ENCODE measurements around the gene CDH4.
"Not testable (repeated sequence)": the region's sequence is repeated elsewhere in the genome, so short reads cannot be mapped to it uniquely, and the experiment has no call there.

Gene CDH4

DNA sequence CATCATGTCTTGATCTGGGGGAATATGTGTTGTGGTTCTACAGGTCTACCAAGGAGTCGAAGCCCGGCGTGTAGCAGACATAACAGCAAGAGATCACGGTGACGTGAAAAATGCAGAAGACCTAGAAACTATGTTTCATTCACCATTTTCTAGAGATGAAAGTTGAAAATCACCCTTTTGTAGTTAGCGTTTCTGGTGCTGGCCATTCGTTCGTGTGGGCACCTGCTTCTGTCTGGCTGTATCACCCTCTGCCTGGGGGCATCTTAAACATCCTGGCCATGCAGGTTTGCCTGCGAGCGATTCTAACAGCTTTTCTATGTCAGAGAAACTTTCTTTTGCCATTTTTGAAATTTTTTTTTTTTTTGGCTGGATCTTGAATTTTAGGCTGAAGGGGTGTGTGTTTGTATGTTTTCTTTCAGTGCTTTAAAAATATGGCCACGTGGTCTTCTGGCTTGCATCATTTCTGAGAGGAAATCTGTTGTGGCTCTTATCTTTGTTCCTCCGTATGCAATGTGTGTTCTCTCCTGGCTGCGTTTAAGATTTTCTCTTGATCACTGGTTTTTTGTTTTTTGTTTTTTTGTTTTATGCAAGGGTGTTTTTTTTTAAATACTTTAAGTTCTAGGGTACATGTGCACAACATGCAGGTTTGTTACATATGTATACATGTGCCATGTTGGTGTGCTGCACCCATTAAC lies 226.7 kb downstream of the CDH4 start:
- ChIA-PET CTCF (no interaction called here), POLR2A (no interaction called here)
- no peak overlapping the region for H3K4me3 ChIP-seq (ENCODE audit: low read depth, low read length)
- TF ChIP-seq CTCF (IDR thresholded peaks at IDR 0.05; ENCODE audit: insufficient read depth, low read length, missing control alignments): no peak
- DNase-seq (ENCODE audit: low read depth, low spot score): no peak

- DNase-seq (ENCODE audit: low read depth, low spot score); POLR2A ChIA-PET; CTCF ChIA-PET; H3K4me3 ChIP-seq (ENCODE audit: low read depth, low read length): not testable (repeated sequence)
Measured at GRCh38 chr20:61479433-61479832, 227.4 kb downstream of the CDH4 start.

DNA sequence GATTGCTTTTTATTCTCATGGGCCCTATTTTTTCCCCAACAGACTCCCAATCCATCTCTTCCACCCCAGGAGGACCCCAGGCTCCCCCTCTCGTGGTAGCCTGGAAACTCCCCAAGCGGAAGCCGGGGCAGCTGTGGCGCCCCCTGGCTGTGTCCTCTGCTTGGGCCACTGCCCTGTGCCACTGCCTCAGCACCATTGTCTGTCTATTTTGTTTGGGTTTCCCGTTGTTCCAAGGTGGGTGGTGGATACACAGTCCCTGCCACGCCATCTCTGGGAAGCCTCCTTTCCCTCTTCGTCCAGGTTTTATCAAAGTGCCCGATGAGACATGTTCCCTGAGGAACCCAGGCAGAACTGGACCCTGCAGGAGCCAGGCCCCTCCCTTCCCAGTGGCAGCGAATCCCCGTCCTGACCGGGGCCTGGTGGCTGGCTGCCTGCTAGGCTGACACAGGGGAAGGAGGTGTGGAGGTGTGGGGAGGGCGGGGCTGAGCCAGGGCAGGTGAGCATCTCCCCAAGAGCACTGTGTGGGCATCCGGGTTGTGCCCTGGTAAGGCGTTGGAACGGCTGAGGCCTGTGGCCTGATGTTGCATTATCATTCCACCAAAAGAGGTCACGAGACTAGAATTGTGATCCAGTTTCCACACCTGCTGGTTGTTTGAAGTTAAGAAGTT lies 228.2 kb downstream of the CDH4 start:
- ChIA-PET CTCF (no interaction called here), POLR2A (no interaction called here)
- H3K4me3 ChIP-seq (ENCODE audit: low read depth, low read length): no peak overlapping the region
- no peak for DNase-seq (ENCODE audit: low read depth, low spot score)
- no peak for TF ChIP-seq CTCF (IDR thresholded peaks at IDR 0.05; ENCODE audit: insufficient read depth, low read length, missing control alignments)

DNA sequence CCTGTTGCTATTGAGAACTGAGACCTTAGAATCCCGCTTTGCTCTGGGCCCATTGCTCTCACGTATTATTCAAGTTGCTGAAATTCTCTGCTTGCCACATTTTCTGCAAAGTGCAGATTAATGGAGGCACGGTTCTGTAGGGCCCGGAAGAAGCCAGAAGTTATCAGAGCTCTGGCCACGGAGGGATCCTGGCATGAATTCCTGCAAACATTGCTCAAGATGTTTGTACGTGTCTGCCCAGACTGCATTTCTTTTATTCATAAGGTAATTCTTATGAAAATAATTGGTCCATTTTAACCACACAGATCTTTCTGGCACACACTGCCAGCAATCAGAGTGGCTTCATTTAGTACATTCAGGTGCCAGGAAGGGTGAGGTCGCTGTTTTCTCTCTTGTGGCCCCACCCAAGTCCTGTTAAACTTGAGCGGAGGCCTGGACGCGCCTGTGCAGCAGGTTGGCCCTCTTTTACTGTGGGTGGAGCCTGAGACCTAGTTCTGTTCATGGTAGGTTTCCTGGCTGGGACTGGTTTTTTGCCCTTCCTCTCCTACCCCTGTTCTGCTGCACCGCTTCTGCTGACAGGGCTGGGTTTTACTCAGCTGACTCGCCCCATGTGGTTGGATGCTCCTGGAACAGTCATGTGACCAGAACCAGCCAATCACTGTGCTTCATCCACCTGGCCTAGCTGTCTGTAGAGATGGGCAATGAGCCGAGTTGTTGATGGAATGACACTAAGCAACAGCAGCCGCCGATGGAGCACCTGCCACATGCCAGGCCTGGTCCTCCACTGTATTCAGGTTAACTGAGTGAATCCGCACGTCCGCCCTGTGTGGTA lies 230.2 kb downstream of the CDH4 start:
- DNase-seq (ENCODE audit: low read depth, low spot score): no peak
- no peak overlapping the region for H3K4me3 ChIP-seq (ENCODE audit: low read depth, low read length)
- no peak for TF ChIP-seq CTCF (IDR thresholded peaks at IDR 0.05; ENCODE audit: insufficient read depth, low read length, missing control alignments)
- POLR2A ChIA-PET: no interaction called here
- CTCF ChIA-PET: no interaction called here

GRCh38 chr20:61482901-61483300 lies 230.8 kb downstream of the CDH4 start:
- CTCF ChIA-PET: no interaction called here
- no peak for TF ChIP-seq CTCF (IDR thresholded peaks at IDR 0.05; ENCODE audit: insufficient read depth, low read length, missing control alignments)
- POLR2A ChIA-PET: no interaction called here
- DNase-seq (ENCODE audit: low read depth, low spot score): no peak
- no peak overlapping the region for H3K4me3 ChIP-seq (ENCODE audit: low read depth, low read length)

GRCh38 chr20:61483336-61484067 lies 231.4 kb downstream of the CDH4 start:
- H3K4me3 ChIP-seq (ENCODE audit: low read depth, low read length): no peak overlapping the region
- TF ChIP-seq CTCF (IDR thresholded peaks at IDR 0.05; ENCODE audit: insufficient read depth, low read length, missing control alignments): no peak
- ChIA-PET POLR2A (no interaction called here), CTCF (no interaction called here)
- DNase-seq (ENCODE audit: low read depth, low spot score): no peak

Measured in AG04449 (cell line).